GM21528 (cell line): Measurements from ENCODE around the gene PLCB1.
"Not testable (repeated sequence)": the region's sequence is repeated elsewhere in the genome, so short reads cannot be mapped to it uniquely, and the experiment has no call there.

Experiments
- ATAC-seq: cut with Tn5 transposase; IDR thresholded peaks from one replicate; pipeline ENCODE4 v1.9.1; 2021; ENCODE audit warnings: mild to moderate bottlenecking, moderate library complexity; ENCODE audit not compliant: unreplicated experiment, low FRiP score

Gene PLCB1

DNA sequence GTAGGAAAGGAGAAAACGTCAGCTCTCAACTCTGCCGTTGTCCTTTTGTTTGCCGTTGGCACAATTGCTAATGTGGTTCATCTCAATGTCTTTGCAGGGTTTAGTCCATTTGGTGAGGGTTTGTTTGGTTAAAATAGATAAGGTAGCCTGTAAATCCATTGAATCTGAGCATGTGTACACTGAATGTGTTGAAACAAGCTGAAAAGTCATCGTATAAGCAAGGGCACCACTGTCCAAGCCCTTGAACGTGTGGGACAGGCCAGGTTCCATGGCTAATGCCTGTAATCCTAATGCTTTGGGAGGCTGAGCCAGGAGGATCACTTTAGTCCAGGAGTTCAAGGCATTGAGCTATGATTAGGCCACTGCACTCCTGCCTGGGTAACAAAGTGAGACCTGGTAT is 712.1 kb downstream of the PLCB1 start:
- ATAC-seq, result no peak

GRCh38 chr20:8849990-8850389 is 717.9 kb downstream of the PLCB1 start:
- no peak for ATAC-seq

DNA sequence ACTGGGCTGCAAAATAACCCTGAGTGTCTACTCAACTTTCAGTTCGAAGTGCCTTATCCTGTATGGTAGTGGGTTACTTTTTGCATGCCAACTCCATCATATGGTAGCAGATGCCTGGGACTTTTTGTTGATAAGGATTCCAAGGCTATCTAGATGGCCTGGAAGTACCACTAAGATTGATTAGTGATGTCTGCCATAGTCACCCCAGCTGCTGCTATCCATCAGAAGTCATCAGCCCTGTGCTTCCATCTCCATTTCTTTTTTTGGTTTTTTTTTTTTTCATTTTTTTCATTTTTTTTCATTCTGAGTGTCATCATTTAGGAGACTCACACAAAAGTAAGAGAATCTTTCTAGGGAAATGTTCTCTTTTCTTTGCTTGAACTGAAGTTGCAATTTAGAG is 719.4 kb downstream of the PLCB1 start:
- ATAC-seq, result no peak

- ATAC-seq, result not testable (repeated sequence)
Measured at GRCh38 chr20:8851919-8852318, 719.9 kb downstream of the PLCB1 start.

- ATAC-seq, result not testable (repeated sequence)
Measured at GRCh38 chr20:8853211-8853610, 721.1 kb downstream of the PLCB1 start.

DNA sequence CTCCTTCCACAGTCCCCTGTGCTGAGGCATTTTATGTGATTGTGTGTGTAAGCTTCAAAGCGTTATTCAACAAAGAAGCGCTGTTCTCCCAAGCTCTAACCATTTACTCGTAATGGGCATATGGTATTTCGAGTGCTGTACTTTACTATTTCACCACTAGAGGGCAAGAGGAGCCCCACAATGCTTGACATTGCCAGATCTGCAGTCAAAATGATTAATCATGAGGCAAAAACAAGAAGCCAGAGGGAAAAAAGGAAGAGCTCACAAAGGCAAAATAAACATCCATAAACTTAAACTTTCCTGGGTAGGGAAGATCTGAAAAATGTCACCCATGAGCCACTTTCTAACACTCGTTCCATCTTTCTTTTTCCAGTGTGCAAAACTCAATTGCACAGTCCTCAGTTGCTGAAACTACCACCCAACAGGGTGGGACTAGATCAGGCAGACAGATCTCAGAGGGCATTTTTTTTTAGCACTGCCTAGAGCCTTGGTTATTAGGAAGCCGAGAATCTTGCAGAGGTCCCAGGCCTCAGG is 721.8 kb downstream of the PLCB1 start:
- peak; percentile 79 for ATAC-seq

DNA sequence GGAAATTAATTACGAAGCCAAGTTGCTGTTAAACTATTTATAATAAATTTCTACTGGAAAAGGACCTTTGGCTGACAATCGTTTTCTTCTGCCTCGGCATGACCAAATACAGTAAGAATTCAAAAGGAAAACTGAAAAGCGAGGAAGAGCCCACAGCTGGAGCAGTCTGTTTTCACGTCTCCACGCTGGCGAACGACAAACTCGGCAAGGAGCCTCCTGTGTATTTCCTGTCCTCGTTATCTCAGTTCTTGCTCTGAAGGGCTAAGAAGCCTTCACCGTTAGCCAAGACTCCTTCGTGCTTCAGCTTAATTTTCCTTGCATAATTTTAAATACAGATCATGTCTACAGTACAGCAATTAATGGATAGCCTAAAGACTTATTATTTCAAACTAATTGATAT is 722.5 kb downstream of the PLCB1 start:
- ATAC-seq, result no peak

- no peak for ATAC-seq
Measured at GRCh38 chr20:8855315-8855714, 723.2 kb downstream of the PLCB1 start.

GRCh38 chr20:8856668-8857067 is 724.6 kb downstream of the PLCB1 start:
- ATAC-seq, result no peak

GRCh38 chr20:8858181-8858787 is 726.2 kb downstream of the PLCB1 start:
- no peak for ATAC-seq

DNA sequence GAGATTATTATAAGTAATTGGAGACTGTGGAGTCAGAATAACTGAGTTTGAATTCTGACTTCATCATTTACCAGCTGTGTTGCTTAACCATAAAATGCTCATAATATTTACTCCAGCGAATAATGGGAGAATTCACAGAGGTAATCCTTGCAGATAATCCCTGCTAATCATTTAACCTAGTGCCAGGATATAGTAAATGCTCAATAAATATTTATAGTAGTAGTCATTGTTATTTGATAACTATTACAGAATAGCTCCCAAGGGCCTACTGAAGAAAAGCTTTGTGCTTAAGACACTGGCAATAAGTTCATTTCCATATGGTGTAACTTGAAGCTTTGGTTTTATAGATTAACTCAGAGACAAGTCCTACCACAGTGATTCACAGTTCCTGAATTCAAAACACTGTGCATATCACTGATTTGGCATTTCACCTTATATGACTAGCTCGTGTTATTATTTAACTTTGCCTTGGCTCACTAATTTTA is 728.0 kb downstream of the PLCB1 start:
- ATAC-seq, result no peak

GRCh38 chr20:8862092-8862491 is 730.0 kb downstream of the PLCB1 start:
- ATAC-seq, result no peak

DNA sequence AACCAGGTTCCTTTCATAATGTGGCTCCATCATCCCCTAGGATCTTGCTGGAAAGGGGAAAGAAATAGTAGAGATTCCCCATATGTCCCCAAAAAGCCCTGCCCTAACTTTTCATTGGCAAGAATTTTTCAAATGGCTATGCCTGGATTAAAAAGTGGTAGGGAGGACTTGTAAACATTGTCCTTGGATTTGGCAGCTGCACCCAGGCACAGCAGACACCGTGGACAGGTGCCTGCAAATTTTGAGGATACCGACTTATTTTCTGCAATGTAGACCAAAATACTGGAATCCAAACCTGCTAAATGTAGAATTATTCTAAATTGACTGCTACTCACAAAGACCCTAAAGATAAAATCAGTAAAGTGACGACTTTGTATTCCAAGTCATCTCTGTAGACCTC is 733.6 kb downstream of the PLCB1 start:
- ATAC-seq, result no peak

DNA sequence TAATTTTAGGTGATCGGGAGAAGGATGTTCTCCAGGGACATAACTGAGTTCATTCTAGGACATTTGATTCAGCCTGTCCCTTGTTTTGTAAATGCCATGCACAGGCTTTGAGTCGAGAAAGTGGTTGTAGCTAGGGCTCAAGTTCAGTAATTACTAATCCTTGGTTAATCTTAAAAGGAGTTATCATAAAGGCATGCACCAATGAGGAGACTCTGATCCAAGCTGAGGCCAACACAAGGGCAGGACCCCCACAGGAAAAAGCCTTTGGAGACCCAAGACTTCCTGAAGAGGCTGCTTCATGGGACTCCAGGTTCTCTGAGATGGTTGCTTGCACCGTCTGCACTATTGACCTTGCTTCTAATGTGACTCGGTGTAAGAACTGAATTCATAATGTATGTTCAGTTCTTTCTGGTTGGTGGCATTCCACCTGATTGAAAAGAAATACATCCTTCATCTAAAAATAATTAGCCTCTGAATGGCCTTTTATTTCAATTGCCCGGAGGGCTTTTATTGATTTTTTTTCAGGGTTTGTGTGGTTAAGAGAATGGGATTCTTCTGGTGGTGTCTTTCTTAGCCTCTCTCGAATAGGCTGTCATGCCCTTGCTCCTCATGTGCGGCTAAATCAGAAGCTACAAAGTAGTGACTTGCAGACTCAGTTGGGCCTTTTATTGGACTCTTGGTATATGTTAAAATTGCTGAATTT is 735.1 kb downstream of the PLCB1 start:
- no peak for ATAC-seq

GRCh38 chr20:8870652-8871051 is 738.6 kb downstream of the PLCB1 start:
- ATAC-seq, result no peak

- no peak for ATAC-seq
Measured at GRCh38 chr20:8874437-8874836, 742.4 kb downstream of the PLCB1 start.

DNA sequence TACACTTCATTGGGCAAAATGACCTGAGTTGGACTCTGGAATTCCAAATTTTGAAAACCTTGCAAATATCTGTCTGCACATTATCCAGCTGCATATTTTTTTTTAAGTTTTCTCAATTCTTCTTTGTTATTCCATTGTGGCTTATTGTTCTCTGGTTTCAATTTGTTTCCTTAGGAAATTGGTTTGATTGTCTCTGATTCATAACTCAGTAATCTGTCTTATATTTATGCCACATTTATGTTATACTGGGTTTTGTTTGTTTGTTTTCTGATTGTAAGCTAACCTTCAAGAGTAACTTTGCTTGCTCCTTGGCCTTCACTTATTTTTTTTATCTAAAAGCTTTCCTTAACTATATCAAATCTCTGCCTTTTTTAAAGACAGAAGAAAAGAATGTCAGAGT is 743.5 kb downstream of the PLCB1 start:
- no peak for ATAC-seq

DNA sequence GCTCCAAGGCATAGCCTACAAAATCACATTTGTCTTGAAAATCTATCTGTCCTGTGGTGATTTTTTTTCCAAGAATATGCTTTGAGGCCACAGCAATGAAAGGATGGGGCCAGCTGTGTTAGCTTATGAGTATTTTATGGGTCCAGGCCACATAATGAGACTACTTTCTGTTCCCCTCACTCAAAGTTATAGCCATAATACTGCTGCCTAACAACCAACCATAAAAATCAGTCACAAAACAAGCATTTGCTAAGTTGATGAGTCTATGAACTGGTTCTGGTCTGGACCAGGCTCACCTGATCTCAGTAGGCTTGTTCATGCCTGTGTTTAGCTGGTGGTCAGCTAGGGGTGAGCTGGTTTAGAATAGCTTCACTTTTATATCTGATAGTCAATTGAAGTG is 744.3 kb downstream of the PLCB1 start:
- ATAC-seq, result no peak

GRCh38 chr20:8877294-8877693 is 745.2 kb downstream of the PLCB1 start:
- ATAC-seq, result no peak

DNA sequence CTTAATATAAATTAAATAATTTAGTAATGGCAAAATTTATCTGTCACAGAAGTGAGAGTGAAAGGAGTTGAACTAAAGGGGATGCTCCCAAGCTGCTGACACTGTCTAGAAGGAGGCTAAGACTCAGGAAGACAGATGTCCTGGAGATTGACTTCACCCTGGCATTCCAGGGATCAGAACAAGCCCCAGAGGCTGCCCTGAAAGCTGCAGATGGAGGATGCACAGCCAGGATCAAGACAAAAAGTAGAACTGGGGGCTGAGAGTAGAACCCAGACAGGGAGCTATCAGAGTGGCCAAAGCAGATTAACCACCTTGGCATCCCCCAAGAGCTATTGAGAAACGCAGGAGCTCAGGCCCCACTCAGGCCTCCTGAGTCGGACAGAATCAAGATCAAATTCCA is 747.6 kb downstream of the PLCB1 start:
- ATAC-seq, result no peak

DNA sequence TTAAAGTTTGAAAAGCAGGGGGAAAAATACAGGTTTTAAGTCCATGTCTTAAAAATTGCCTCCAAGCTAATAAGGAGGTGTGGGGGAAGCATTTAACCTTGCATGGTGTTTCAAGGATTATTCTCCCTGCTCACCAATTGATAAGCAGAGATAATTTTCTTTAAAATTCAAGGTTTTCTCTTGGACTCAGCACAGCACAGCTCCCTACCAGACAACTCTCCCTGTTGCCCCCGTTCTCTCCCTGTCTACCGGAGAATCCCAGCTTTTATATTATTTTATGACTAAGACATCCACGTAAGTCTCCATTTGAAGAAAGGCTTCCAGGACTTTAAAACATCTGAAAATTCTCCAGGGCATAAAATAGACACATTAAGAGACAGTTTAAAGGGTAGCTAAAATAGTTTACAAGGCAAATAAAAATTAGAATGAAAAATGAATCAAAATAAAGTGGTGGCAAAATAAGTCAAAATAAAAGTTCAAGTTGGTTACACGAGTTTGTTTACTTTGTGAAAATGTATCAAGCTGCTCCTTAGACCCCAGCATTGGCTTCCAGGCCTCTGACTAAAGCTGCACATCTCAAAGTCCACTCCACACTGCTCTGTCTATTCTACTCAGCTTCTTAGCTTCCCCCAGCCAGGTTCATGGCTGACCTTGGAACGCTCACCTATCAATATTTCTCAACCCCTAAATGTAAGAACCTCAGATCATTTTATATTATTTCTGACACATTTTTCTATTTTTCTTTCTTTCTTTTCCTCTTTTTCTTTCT is 748.2 kb downstream of the PLCB1 start:
- ATAC-seq, result no peak
